ENCODE measurements around the gene SUMO1.

DNA sequence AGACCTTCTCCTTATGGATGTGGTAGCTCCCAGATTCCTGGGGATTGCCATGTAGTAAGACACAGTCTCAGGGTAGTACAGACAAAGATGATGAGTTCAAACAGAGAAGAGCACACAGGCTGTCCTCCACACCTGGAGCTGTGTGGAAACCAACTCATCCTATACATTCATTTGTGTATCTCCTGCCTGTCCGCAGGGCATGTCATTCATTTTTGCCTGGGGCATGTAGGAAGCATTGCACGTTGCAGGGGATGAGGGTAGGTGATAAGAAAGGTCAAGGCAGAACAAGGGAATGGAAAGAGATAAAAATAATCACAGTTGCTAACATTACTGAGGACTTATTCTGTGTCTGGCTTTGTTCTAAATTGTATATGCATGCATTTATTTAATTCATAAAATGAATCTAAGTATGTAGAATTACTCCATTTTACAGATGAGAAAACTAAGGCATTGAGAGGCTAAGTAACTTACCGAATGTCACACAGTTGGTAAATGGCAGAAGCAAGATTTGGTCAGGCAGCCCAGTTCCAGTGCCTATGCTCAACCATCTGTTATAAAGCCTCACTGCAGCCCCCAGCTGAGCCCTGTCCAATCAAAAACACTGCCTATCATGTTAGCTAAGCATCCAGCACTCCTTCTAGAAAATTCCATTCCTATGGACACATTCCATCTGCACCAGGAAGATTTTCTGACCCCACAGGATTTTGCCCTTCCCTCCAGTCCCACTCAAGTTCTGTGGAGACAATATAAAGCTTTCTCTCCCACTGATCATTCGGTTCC is 81.0 kb downstream of the SUMO1 start:
- no peak for TF ChIP-seq CTCF (IDR thresholded peaks at IDR 0.05)
- TF ChIP-seq, protein P1, sequence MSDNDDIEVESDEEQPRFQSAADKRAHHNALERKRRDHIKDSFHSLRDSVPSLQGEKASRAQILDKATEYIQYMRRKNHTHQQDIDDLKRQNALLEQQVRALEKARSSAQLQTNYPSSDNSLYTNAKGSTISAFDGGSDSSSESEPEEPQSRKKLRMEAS (IDR thresholded peaks at IDR 0.05): no peak
- TF ChIP-seq, protein P2, sequence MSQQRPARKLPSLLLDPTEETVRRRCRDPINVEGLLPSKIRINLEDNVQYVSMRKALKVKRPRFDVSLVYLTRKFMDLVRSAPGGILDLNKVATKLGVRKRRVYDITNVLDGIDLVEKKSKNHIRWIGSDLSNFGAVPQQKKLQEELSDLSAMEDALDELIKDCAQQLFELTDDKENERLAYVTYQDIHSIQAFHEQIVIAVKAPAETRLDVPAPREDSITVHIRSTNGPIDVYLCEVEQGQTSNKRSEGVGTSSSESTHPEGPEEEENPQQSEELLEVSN (IDR thresholded peaks at IDR 0.05; ENCODE audit: borderline replicate concordance, low read depth): no peak
- no peak for TF ChIP-seq USF2 (IDR thresholded peaks at IDR 0.05)
- no peak for TF ChIP-seq ZFP36 (IDR thresholded peaks at IDR 0.05; ENCODE audit: borderline replicate concordance, partially characterized antibody)
- no peak for TF ChIP-seq CHD2 (IDR thresholded peaks at IDR 0.05; ENCODE audit: low read length, partially characterized antibody)
- TF ChIP-seq EP300 (IDR thresholded peaks at IDR 0.05): no peak
- no peak for TF ChIP-seq HOXB13 (CRISPR knock-in tag; IDR thresholded peaks at IDR 0.05; ENCODE audit: low read depth)
- TF ChIP-seq NR3C1 (IDR thresholded peaks at IDR 0.05): no peak
- TF ChIP-seq RAD21 (conservative IDR thresholded peaks at IDR 0.05 in 1 of 2, IDR thresholded peaks at IDR 0.05 in 1 of 2): no peak
- no peak for TF ChIP-seq RCOR1 (IDR thresholded peaks at IDR 0.05; ENCODE audit: low read depth, low read length)
- TF ChIP-seq ZNF302 (CRISPR knock-in tag; IDR thresholded peaks at IDR 0.05): no peak
- TF ChIP-seq POLR2A (IDR thresholded peaks at IDR 0.05; ENCODE audit: low read length): no peak

All from A549 (cell line).